ENCODE results near the gene LTBP1.

LTBP1 gene

DNA sequence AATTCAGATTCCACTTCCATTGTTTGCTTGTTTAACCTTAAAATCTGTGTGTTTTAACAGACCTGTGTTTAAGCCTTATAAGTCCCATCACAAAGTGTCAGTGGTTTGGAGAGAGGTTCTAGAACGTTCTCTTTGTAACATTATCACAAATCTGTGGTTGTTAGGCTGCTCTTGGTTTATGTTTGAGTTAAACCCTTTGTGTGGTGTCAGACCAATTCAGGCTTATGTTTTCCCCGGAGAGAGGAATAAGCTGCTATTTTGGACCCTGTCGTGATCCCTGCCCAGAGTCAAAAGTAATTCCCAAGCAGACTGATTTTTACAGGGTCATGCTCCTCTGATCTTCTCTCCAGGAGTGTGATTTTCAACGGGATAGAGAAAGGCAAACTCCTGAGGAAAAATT, 43.8 kb upstream of the LTBP1 start:
- H3K27ac ChIP-seq (ENCODE audit: poor library complexity, severe bottlenecking), result no peak overlapping the region
- no peaks in the 10 kb centered on the region for H3K27me3 ChIP-seq (ENCODE audit: insufficient read depth, poor library complexity, severe bottlenecking)
- TF ChIP-seq, protein P1, sequence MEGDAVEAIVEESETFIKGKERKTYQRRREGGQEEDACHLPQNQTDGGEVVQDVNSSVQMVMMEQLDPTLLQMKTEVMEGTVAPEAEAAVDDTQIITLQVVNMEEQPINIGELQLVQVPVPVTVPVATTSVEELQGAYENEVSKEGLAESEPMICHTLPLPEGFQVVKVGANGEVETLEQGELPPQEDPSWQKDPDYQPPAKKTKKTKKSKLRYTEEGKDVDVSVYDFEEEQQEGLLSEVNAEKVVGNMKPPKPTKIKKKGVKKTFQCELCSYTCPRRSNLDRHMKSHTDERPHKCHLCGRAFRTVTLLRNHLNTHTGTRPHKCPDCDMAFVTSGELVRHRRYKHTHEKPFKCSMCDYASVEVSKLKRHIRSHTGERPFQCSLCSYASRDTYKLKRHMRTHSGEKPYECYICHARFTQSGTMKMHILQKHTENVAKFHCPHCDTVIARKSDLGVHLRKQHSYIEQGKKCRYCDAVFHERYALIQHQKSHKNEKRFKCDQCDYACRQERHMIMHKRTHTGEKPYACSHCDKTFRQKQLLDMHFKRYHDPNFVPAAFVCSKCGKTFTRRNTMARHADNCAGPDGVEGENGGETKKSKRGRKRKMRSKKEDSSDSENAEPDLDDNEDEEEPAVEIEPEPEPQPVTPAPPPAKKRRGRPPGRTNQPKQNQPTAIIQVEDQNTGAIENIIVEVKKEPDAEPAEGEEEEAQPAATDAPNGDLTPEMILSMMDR (IDR thresholded peaks at IDR 0.05; ENCODE audit: poor library complexity, severe bottlenecking), result no peak

DNA sequence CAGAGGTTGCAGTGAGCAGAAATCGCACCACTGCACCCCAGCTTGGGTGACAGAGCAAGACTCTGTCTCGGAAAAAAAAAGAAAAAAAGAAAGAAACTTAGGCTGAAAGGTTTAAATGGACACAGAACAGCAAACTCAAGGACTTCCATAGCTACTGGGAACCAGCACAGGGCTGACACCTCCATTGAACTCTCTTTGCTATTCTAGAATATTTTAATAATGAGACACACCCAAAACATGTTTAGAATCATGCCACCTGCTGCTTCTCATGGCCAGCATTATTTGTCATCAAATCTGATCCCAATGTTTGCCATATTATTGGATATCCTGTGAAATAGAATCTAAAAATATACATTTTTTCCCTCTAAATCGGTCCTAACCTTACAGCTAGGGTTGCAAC, 42.7 kb upstream of the LTBP1 start:
- TF ChIP-seq, protein P1 (IDR thresholded peaks at IDR 0.05; ENCODE audit: poor library complexity, severe bottlenecking), result no peak
- Histone ChIP-seq H3K4me3 (ENCODE audit: severe bottlenecking) (no peak overlapping the region), H3K4me1 (ENCODE audit: insufficient read depth, poor library complexity, severe bottlenecking) (no peaks in the 10 kb centered on the region)

More for the DNA sequence above, 43.8 kb upstream of the LTBP1 start:
- H3K4me3 ChIP-seq (ENCODE audit: severe bottlenecking), result no peak overlapping the region
- DNase-seq (ENCODE audit: low spot score) (no peak), ATAC-seq (ENCODE audit: low read depth) (no peak)
- no peaks in the 10 kb centered on the region for H3K9me3 ChIP-seq (ENCODE audit: severe bottlenecking)
- H3K4me1 ChIP-seq (ENCODE audit: insufficient read depth, poor library complexity, severe bottlenecking), result no peaks in the 10 kb centered on the region
- H3K36me3 ChIP-seq (ENCODE audit: low read depth), result no peaks in the 10 kb centered on the region

DNA sequence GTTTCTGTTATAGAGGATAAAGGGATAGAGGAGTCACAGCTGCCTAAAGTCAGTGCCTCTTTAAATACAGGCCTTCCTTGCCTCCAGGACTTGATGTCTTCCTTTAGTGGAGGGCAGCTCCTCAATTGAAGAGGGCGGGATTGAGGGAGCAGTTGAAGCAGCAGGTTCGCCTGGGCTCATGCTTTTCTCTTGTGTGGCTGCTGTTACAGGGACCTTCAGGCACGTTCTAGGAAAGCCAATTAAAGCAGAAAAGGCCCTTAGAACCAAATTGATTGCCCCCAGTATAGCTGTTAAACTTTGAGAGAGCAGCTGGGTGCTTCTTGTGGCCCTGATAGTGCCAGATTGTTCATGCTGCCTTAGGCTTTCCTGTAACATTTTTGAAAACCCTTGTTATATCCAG, 42.0 kb upstream of the LTBP1 start:
- no peak for DNase-seq (ENCODE audit: low spot score)
- Histone ChIP-seq H3K4me1 (ENCODE audit: insufficient read depth, poor library complexity, severe bottlenecking) (no peaks in the 10 kb centered on the region), H3K4me3 (ENCODE audit: severe bottlenecking) (no peak overlapping the region), H3K36me3 (ENCODE audit: low read depth) (no peaks in the 10 kb centered on the region), H3K27ac (ENCODE audit: poor library complexity, severe bottlenecking) (no peak overlapping the region), H3K9me3 (ENCODE audit: severe bottlenecking) (no peaks in the 10 kb centered on the region), H3K27me3 (ENCODE audit: insufficient read depth, poor library complexity, severe bottlenecking) (no peaks in the 10 kb centered on the region)
- no peak for ATAC-seq (ENCODE audit: low read depth)
- TF ChIP-seq, protein P1 (IDR thresholded peaks at IDR 0.05; ENCODE audit: poor library complexity, severe bottlenecking), result no peak

More for the DNA sequence above, 42.7 kb upstream of the LTBP1 start:
- no peak overlapping the region for H3K27ac ChIP-seq (ENCODE audit: poor library complexity, severe bottlenecking)
- H3K36me3 ChIP-seq (ENCODE audit: low read depth), result no peaks in the 10 kb centered on the region
- DNase-seq (ENCODE audit: low spot score), result no peak
- no peak for ATAC-seq (ENCODE audit: low read depth)
- no peaks in the 10 kb centered on the region for H3K27me3 ChIP-seq (ENCODE audit: insufficient read depth, poor library complexity, severe bottlenecking)
- no peaks in the 10 kb centered on the region for H3K9me3 ChIP-seq (ENCODE audit: severe bottlenecking)

DNA sequence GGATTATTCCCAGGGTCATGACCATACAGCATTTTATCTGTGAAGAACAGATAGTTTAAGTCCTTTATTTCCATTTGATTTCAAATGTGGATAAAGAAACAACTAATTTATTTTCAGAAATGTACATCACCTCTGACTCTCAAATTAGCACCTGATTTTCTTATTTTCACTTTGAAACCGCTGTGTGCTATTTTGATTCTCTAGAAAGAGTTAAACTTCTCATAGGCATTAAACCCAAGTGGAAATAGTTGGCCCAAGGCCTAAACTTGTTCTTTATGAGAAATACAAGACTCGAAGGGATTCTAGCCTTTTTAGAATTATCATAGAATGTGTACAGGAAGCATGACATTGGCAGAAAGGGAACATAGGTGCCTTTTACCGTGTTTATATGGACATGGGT, 41.5 kb upstream of the LTBP1 start:
- Histone ChIP-seq H3K4me1 (ENCODE audit: insufficient read depth, poor library complexity, severe bottlenecking) (no peaks in the 10 kb centered on the region), H3K4me3 (ENCODE audit: severe bottlenecking) (no peak overlapping the region), H3K27me3 (ENCODE audit: insufficient read depth, poor library complexity, severe bottlenecking) (no peaks in the 10 kb centered on the region), H3K36me3 (ENCODE audit: low read depth) (no peaks in the 10 kb centered on the region), H3K9me3 (ENCODE audit: severe bottlenecking) (no peaks in the 10 kb centered on the region), H3K27ac (ENCODE audit: poor library complexity, severe bottlenecking) (no peak overlapping the region)
- ATAC-seq (ENCODE audit: low read depth) (no peak), DNase-seq (ENCODE audit: low spot score) (no peak)
- TF ChIP-seq, protein P1 (IDR thresholded peaks at IDR 0.05; ENCODE audit: poor library complexity, severe bottlenecking), result no peak

DNA sequence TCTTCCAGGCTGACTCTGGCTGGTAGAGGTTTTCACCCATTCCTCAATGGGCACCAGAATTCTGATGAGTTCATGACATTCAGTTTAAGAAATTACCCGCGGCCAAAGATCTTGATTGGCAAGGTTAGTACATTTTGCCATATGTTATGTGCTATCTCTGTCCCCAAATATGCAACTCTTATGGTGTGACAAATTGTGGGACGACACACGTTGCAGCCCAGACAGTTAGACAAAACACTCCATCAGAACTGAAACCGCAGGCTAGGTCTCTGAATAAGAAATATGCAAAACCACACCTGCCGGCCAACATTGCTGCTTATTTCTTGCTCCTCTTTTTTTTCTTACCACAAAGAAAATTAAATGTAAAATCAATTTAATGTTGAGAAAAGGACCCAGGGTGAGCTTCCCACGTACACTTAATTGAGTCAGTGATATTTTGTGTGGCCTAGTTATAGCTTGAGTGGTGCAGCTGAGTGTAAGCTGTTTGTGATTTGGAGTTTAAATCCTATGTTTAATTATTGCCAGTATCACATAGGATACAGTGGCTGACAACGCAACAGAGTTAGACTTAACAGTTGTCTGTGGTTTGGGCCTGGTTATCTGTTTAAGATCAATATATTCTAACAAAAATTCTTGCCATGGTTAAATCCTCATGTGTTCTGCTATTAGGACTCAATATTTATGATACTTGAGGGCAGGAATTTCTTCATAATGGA, 35.7 kb upstream of the LTBP1 start:
- DNase-seq (ENCODE audit: low spot score) (no peak), ATAC-seq (ENCODE audit: low read depth) (no peak)
- no peak overlapping the region for H3K4me3 ChIP-seq (ENCODE audit: severe bottlenecking)
- TF ChIP-seq, protein P1 (IDR thresholded peaks at IDR 0.05; ENCODE audit: poor library complexity, severe bottlenecking), result no peak
- no peak overlapping the region for H3K27ac ChIP-seq (ENCODE audit: poor library complexity, severe bottlenecking)
- no peaks in the 10 kb centered on the region for H3K4me1 ChIP-seq (ENCODE audit: insufficient read depth, poor library complexity, severe bottlenecking)
- no peaks in the 10 kb centered on the region for H3K27me3 ChIP-seq (ENCODE audit: insufficient read depth, poor library complexity, severe bottlenecking)
- H3K36me3 ChIP-seq (ENCODE audit: low read depth), result no peaks in the 10 kb centered on the region
- no peaks in the 10 kb centered on the region for H3K9me3 ChIP-seq (ENCODE audit: severe bottlenecking)

Measured in RWPE2 (cell line).